ENCODE results near the gene ZNF77.
"Not testable (repeated sequence)": the region's sequence is repeated elsewhere in the genome, so short reads cannot be mapped to it uniquely, and the experiment has no call there.

The ZNF77 gene

GRCh38 chr19:2969104-2969504 lies 24.3 kb upstream of the ZNF77 start:
- DNase-seq, result no peak

- DNase-seq, result no peak
Observed at GRCh38 chr19:2967972-2968371, 23.2 kb upstream of the ZNF77 start.

- DNase-seq, result no peak
Observed at GRCh38 chr19:2964874-2965273, 20.1 kb upstream of the ZNF77 start.

GRCh38 chr19:2963631-2964030 lies 18.9 kb upstream of the ZNF77 start:
- not testable (repeated sequence) for DNase-seq

GRCh38 chr19:2963122-2963521 lies 18.4 kb upstream of the ZNF77 start:
- no peak for DNase-seq

- peak; percentile 75 for DNase-seq
Observed at GRCh38 chr19:2962018-2962670, 17.4 kb upstream of the ZNF77 start.

GRCh38 chr19:2960120-2960519 lies 15.3 kb upstream of the ZNF77 start:
- no peak for DNase-seq

- DNase-seq, result no peak
Observed at GRCh38 chr19:2957160-2957559, 12.4 kb upstream of the ZNF77 start.

- DNase-seq, result peak; percentile 26
Observed at GRCh38 chr19:2952953-2953481, 8.2 kb upstream of the ZNF77 start.

- DNase-seq, result peak; percentile 98
Observed at GRCh38 chr19:2950286-2951124, 5.7 kb upstream of the ZNF77 start.

GRCh38 chr19:2949939-2950285 lies 5.1 kb upstream of the ZNF77 start:
- DNase-seq, result peak; percentile 97

- no peak for DNase-seq
Observed at GRCh38 chr19:2945575-2946184, 909 bp upstream of the ZNF77 start.

GRCh38 chr19:2944403-2944774 lies 382 bp downstream of the ZNF77 start:
- no peak for DNase-seq

- no peak for DNase-seq
Observed at GRCh38 chr19:2942928-2943640, 1.7 kb downstream of the ZNF77 start.

- not testable (repeated sequence) for DNase-seq
Observed at GRCh38 chr19:2935863-2936262, 8.9 kb downstream of the ZNF77 start.

- DNase-seq, result no peak
Observed at GRCh38 chr19:2933490-2933910, 11.3 kb downstream of the ZNF77 start.

GRCh38 chr19:2927032-2927430 lies 17.7 kb downstream of the ZNF77 start:
- no peak for DNase-seq

- DNase-seq, result no peak
Observed at GRCh38 chr19:2926341-2927031, 18.3 kb downstream of the ZNF77 start.

GRCh38 chr19:2923510-2923909 lies 21.3 kb downstream of the ZNF77 start:
- no peak for DNase-seq

- no peak for DNase-seq
Observed at GRCh38 chr19:2922987-2923386, 21.8 kb downstream of the ZNF77 start.

- DNase-seq, result no peak
Observed at GRCh38 chr19:2917275-2918184, 27.2 kb downstream of the ZNF77 start.

Measured in OCI-M1 (cell line).